ELR (cell line): ENCODE results near the gene TMEM40.
"Not testable (repeated sequence)": the region's sequence is repeated elsewhere in the genome, so short reads cannot be mapped to it uniquely, and the experiment has no call there.

ENCODE experiments used
- DNase-seq: peaks from one replicate; pipeline ENCODE4 v3.0.0-alpha.2; 2015; ENCODE audit warnings: low read depth

TMEM40 gene

GRCh38 chr3:12716605-12717151 lies 42.4 kb downstream of the TMEM40 start:
- no peak for DNase-seq

- DNase-seq, result no peak
Measured at GRCh38 chr3:12714278-12714677, 44.8 kb downstream of the TMEM40 start.

- no peak for DNase-seq
Measured at GRCh38 chr3:12710062-12710461, 49.0 kb downstream of the TMEM40 start.

GRCh38 chr3:12709334-12709733 lies 49.7 kb downstream of the TMEM40 start:
- DNase-seq, result no peak

- DNase-seq, result peak; percentile 92
Measured at GRCh38 chr3:12708584-12709192, 50.4 kb downstream of the TMEM40 start.

- peak; percentile 30 for DNase-seq
Measured at GRCh38 chr3:12707449-12707848, 51.6 kb downstream of the TMEM40 start.

GRCh38 chr3:12706504-12707253 lies 52.4 kb downstream of the TMEM40 start:
- peak; percentile 81 for DNase-seq

- no peak for DNase-seq
Measured at GRCh38 chr3:12705981-12706380, 53.1 kb downstream of the TMEM40 start.

GRCh38 chr3:12705374-12705926 lies 53.6 kb downstream of the TMEM40 start:
- no peak for DNase-seq

- no peak for DNase-seq
Measured at GRCh38 chr3:12702501-12702900, 56.6 kb downstream of the TMEM40 start.

- not testable (repeated sequence) for DNase-seq
Measured at GRCh38 chr3:12701601-12702000, 57.5 kb downstream of the TMEM40 start.

- DNase-seq, result no peak
Measured at GRCh38 chr3:12700800-12701199, 58.3 kb downstream of the TMEM40 start.

- DNase-seq, result no peak
Measured at GRCh38 chr3:12695916-12696315, 63.1 kb downstream of the TMEM40 start.

- DNase-seq, result no peak
Measured at GRCh38 chr3:12695112-12695511, 63.9 kb downstream of the TMEM40 start.

- DNase-seq, result no peak
Measured at GRCh38 chr3:12692444-12692843, 66.6 kb downstream of the TMEM40 start.

- no peak for DNase-seq
Measured at GRCh38 chr3:12689997-12690711, 68.9 kb downstream of the TMEM40 start.

- DNase-seq, result no peak
Measured at GRCh38 chr3:12687948-12688347, 71.1 kb downstream of the TMEM40 start.

GRCh38 chr3:12686096-12686495 lies 73.0 kb downstream of the TMEM40 start:
- no peak for DNase-seq
